OCI-LY3 (cell line): ENCODE measurements around the gene DNAH14.

ENCODE experiments used
- EZH2phosphoT487 ChIP-seq: fragments of 200-600 bp; shearing (Covaris generic); IDR thresholded peaks from 2 replicates; pipeline ENCODE4 v1.6.1; 2018; ENCODE audit warnings: antibody characterized with exemption, mixed run types, low read depth
- TF ChIP-seq, protein P1 (sequence below): fragments of 200-600, 300-600 bp; sonication (generic); IDR thresholded peaks from 2 replicates; pipeline ENCODE4 v1.5.1; 2014; ENCODE audit warnings: antibody characterized with exemption, low read length, low read depth

DNA sequence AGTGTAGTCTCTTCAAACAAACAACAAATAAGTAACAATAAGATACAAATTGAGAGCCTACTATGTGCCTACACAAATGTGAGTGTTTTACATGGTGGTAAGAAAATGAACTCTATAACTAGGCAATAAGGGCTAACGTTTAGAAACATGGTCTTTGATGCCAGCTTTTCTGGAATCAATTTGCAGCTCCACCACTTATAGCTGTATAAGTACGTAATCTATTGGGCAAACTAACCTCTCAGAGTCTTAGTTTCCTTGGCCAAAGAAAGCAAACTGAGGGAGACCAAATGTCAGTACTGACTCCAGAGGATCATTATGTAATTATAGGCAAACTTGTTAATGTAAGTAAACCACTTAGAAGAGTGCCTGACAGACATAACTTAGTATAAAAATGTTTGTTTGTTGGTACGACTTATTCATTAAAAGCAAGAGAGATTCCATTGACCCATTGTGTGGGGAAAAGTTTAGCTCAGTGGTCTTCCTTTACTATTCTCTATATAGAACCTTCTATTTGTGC, 438.6 kb downstream of the DNAH14 start:
- TF ChIP-seq, protein P1, sequence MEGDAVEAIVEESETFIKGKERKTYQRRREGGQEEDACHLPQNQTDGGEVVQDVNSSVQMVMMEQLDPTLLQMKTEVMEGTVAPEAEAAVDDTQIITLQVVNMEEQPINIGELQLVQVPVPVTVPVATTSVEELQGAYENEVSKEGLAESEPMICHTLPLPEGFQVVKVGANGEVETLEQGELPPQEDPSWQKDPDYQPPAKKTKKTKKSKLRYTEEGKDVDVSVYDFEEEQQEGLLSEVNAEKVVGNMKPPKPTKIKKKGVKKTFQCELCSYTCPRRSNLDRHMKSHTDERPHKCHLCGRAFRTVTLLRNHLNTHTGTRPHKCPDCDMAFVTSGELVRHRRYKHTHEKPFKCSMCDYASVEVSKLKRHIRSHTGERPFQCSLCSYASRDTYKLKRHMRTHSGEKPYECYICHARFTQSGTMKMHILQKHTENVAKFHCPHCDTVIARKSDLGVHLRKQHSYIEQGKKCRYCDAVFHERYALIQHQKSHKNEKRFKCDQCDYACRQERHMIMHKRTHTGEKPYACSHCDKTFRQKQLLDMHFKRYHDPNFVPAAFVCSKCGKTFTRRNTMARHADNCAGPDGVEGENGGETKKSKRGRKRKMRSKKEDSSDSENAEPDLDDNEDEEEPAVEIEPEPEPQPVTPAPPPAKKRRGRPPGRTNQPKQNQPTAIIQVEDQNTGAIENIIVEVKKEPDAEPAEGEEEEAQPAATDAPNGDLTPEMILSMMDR: no peak
- no peak for TF ChIP-seq EZH2phosphoT487
